GM19438 (cell line): Measurements from ENCODE around the gene HSPA2.

Source experiments
- ATAC-seq: cut with Tn5 transposase; IDR thresholded peaks from one replicate; pipeline ENCODE4 v1.9.1; 2021; ENCODE audit warnings: low read depth; ENCODE audit not compliant: unreplicated experiment

HSPA2 gene

DNA sequence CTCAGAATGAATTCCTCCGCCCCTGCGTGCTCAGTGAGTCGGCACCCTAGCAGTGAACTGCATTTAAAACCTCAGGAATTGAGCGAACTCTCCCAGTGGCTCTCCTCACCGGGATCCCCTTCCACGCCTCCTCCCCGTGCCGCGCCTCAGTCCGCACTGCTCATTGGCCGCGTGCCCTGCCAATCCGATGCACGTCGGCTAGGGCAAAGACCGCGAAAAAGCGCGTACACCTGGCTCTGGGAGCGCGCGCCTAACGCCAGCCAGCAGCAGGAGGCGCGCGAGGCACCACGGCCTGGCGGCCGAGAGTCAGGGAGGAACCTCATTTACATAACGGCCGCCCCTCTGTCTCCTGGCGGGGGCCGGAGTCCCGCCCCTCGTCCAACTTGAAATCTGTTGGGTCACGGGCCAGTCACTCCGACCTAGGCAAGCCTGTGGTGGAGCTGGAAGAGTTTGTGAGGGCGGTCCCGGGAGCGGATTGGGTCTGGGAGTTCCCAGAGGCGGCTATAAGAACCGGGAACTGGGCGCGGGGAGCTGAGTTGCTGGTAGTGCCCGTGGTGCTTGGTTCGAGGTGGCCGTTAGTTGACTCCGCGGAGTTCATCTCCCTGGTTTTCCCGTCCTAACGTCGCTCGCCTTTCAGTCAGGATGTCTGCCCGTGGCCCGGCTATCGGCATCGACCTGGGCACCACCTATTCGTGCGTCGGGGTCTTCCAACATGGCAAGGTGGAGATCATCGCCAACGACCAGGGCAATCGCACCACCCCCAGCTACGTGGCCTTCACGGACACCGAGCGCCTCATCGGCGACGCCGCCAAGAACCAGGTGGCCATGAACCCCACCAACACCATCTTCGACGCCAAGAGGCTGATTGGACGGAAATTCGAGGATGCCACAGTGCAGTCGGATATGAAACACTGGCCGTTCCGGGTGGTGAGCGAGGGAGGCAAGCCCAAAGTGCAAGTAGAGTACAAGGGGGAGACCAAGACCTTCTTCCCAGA is at the start of gene HSPA2:
TSS of gene HSPA2 (plus strand) at position 534 of the 995 bp plus-strand sequence. CDS start at position 643, 109 bp downstream.
- ATAC-seq: peak; percentile 95

DNA sequence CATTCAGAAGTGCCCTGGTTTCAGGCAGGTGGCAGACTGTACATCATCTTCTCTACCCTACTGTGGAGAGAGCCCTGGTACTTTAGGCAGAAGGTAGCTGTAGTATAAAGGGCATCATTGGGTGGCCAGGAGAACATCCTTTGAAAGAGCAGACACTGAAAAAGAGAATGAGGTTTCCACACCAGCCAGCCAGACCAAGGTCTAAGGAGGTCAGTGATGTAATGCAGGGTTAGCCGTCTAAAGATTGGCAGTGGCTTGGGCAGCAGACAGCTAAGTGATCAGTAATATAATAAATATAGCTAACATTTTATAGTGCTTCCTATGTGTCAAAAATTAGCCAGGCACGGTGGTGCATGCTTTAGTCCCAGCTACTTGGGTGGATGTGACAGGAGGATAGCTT is 48.9 kb upstream of the HSPA2 start:
- no peak for ATAC-seq

DNA sequence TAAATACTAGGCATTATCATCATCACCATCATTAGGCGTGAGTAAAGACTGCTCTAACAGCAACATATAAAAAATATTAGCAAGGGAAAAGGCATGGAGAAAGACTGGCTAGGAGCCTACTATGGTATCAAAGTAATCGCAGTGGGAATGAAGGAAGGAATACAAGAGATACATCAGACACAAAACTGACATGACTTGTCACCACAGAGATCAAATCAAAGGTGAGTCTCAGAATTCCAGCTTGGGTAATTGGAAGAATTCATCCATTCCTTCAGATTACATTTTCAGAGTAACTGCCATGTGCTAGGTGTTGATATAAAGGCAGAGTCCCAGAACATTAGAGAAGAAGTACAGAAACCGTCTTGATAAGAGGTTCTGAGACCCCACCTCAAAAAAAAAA is 47.1 kb upstream of the HSPA2 start:
- no peak for ATAC-seq

DNA sequence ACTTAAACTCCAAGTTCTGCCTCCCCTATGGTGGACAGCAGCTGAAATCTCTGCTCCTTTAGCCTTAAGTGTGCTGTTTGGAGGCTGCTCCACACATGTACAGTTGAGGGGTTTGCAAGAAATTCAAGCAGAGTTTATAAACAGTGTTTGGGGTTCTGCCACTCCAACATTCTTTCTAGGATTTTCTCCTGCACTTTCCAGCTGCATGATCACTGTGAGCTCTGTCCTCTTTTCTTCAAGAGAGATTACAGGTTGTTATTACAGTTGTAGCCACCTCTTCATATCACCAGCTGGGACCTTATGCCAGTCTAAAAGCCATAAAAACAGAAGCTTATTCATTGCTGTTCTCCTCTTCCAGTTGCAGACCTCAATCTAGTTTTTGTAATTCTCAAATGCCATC is 45.3 kb upstream of the HSPA2 start:
- no peak for ATAC-seq

DNA sequence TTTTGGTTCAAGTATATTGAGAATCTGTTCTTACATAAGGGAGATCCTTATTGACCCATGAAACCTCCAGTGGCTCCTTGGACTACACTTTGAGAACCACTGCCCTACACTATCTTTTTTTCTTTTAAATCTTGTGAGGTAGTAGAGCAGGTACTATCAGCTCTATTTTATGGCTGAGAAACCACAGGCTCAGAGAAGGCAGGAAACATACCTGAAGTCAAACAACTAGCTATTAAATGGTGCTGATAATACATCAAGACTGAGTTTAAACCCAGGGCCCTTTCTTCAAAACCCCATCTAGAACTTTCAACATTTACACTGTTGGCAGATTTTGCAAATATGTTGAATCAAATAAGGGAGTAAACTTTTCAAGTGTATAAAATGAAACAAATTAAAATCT is 43.8 kb upstream of the HSPA2 start:
- ATAC-seq: no peak

DNA sequence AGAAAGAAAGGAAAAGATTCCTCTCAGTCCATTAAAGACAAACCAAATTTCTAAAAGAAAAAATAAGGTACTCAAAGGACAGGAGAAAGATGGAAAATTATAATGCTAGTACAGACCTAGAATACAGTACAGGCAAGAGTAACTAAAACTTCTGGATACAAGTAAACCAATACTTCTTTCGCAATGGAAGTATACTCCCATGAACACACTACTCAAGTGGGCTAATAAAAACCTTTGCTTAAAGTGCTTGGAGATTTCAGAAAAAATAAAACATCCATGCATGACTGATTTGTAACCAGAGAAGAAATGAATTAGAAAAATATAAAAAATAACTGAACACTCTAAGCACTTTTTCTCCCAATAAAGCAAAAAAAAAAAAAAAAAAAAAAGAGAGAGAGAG is 40.5 kb upstream of the HSPA2 start:
- ATAC-seq: no peak

DNA sequence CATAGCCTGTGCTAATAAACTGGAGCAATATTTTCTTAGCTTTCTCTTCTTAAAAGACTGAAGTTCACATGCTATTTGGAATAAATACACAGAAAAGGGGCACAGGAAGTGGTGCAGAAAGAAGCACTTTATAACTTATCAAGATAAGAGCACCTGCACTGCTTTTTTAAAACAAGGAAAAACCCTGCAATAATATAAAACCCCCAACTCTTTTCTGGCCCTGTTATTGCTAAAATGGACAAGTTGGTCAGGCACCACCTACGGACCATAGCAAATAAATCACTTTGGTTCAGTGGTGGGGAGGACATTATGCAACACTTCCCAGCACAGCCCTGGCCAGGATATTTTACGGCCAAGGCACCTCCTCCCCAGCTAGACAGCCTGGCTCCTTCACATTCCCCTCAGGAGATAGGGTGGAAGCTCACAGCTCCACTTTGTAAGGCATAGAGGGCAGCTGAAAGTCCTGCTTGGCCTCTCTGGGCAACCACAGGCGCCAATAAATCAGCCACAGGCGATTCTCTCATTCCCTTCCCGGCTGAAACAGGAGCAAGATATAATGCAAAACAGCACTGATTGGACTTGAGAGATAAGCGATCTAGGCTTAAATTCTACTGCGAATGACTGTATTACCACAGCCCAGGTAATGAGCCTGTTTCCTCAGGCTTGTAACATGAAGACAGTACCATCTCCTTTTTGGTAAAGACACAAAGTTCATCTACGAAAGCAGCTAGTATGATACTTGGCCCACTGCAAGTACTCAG is 39.0 kb upstream of the HSPA2 start:
- ATAC-seq: no peak

DNA sequence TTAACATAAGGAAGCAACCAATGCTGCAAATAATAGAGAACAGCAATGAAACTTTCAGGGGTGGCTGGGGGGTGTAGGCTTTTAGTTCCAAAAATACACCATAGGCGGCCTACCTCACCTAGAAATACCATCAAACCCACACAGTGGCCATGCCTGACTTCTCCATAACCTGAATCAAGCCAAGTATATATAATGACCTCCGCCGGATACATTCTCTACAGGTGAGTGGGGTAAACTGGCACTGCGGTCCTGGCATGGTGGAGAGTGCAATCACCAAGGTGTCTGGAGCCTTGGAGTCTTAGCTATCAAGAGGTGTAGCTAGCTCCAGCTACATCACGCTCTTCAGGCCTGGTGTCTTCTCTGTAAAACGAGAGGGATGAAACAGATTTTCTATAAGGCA is 38.1 kb upstream of the HSPA2 start:
- ATAC-seq: no peak

DNA sequence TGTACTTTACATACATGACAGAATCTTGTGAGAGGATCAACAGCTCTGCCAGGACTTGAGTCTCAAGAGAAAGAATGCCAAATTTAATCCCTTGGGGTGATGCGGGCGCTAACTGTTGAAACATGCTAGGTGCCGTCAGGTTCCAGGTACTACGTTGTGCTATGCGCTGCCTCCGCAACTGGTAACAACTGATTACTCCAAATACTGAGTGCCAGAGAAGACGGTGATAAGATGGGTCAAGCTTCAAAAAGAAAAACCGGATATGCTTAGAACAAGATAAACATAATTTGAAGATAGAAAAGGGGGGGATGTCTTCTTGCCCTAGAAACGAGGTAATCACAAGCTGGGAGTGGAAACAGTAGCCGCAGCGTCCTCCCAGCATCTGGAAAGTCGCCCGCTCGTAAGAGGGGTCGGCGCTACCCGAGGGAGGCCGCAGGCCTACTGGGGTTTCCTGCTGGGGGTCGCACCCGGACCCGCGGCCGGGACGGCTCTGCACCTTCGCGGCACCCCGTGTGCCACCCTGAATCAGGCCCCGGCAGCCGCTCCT is 37.6 kb upstream of the HSPA2 start:
- no peak for ATAC-seq

DNA sequence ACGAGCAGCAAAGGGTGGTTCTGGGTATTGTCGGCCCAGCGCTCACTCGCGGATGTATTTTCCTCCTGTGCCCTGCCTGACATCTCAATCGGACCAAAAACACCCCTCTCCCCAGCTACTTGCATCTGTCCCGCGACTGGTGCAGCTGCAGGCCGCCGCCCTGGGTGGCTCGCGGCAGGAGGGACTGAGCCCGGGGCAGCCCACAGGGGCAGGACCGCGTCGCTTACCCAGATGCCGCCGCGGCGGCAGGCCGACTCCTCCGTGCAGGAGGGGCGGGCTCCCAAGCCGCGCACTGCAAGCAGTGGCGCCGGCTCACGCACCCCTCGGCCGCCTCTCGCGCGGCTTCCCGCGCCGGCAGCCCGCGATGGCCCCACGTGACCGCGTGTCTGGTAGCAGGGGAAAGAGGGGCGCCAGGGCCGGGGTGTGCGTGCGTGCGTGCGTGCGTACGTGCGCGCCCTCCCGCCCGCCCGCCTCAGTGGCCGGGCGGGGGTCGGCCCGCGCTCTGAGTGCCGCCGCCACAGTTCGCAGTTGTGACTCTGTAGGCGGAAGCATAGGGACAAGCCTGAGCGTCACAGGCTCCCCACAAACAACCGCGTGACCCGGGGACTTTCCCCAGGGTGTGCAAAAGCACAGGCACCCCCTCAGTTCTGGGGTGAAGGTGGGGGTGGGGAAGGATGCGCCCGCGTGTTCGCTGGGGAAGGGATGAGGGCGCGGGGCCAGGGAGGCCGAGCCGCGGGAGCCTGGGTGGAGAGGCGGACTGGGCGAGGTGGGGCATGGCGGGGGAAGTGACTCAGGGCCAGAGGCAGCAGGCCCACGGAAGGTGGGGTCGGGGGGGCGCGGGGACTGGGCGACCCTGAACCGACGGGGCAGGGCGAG is 36.9 kb upstream of the HSPA2 start, which contains the start of gene ZBTB25:
TSS of gene ZBTB25 (minus strand) at position 405 of the 876 bp plus-strand sequence. CDS start 13,305 bp downstream, outside the sequence.
- peak; percentile 56 for ATAC-seq

DNA sequence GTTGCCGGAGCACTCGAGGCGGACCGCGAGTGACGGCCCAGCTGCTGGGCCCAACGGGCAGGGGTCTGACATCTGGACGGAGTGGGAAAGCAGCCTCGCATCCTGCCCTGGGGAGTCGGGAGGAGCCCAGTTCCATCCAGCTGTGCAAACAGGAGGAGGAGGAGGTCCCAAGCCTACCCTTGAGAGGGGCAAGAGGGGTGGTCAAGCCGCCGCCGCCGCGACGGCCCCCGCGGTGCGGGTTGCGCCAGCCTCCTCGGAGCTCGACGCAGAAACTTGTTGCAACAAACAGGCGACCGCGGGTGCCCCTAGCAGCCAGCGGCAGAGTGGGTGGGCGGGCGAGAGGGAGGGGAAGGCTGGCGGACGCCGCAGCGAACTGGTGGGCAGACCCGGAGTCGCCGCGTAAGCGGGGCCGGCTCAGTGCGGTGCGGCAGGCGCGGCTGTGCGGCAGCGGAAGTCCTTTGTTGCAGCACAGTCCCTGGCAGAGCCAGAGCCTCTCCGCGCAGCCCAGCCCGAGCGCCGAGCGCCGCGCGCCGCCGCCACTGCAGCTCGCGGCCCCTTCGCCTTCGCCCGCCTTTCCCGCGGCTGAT is 36.1 kb upstream of the HSPA2 start, which contains the start of gene ZBTB1:
TSS of gene ZBTB1 (plus strand) at position 461 of the 587 bp plus-strand sequence. CDS start 16,735 bp downstream, outside the sequence.
- peak; percentile 18 for ATAC-seq

DNA sequence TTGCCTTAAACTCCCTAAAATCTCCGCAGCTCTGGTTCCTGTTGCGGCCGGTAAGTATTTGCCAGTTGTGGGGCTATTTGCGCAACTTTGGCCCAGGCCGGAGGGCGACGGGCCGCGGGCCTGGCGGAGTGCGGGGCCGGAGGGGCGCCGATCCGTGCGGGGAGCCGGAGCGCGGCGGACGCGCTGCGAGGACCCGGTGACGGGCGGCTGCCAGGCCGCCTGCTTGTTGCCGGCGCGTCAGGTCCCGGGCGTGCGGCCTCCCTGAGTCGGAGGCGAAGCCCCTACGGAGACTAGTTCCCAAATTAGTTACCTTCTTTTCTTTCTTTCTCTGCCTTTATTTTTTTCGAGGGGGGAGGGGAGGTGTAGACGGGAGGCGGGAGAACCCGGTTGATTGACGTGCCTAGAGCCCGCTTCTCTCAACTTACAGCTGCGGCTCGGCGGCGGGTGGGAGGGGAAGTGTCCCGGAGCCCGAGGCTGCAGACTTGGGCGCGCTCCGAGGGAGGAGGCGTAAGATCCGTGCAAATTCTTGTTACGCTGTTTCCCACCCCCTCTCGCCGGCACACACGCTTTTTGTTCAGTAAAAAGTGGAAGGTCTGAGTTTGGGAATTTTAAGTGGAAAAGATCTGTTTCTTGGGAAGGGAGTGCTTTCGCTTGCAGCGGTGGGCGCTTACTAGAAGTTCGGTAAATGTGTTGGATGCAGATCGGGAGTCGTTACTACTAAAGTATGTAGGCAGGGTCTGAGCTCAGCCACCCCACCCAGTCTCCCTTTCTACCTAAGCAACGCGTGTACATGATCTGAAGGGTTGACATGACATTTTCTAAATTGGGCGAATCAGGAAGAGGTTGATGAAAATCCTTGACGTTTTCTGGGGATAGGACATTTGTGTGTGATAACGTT is 35.4 kb upstream of the HSPA2 start:
- peak; percentile 20 for ATAC-seq

DNA sequence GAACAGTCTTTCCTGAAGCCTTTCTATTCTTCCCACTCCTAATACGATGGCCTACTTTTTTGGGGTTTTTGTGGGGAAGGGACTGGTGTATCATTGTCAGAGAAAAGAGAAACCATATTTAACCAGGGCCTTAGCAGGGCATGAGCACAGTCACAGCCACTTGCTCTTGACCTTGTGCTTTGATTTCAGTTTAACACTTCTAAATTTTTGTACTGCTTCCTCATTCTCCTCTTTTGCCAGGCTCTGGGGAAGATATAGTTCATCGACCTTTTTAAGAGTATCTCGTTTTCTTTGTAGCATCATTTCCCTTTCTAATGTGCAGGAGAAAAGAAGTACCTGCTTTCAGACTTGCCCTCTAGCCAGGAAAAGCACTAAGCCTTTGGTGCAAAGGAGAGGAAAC is 33.8 kb upstream of the HSPA2 start:
- no peak for ATAC-seq

DNA sequence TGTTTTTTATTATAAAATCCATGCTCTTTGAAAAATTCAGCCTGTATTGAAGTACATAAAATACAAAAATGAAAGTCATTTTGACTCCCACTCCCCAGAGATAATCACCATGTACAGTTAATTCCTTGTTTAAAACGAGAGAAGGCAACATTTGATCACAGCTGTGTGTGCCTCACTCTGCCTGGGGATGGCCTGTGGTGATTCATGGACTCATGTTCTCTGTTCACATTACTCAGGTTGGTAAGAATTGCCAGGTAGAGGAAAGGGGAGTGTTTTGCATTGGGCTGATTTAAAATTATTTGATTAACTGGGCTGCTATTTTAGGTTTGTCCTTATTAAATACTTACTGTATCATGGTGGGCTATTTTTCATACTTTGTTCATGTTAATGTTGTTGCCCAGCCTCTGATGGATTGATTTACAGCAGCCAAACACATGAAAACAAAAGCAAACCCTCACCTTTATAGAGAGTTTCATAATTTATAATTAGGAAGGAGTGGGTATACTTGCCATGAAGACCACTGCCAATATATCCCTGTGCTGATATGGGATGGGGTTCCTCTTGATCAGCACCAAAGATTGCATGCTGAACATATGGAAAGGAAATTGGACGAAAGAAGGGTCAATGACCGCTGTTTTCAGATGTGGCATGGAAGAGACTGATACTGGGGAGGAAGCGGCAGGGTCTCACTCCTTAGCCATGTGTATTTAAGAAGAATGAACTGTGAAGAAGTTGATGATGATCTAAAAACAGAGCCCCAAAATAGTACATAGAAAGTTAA is 33.0 kb upstream of the HSPA2 start:
- no peak for ATAC-seq

DNA sequence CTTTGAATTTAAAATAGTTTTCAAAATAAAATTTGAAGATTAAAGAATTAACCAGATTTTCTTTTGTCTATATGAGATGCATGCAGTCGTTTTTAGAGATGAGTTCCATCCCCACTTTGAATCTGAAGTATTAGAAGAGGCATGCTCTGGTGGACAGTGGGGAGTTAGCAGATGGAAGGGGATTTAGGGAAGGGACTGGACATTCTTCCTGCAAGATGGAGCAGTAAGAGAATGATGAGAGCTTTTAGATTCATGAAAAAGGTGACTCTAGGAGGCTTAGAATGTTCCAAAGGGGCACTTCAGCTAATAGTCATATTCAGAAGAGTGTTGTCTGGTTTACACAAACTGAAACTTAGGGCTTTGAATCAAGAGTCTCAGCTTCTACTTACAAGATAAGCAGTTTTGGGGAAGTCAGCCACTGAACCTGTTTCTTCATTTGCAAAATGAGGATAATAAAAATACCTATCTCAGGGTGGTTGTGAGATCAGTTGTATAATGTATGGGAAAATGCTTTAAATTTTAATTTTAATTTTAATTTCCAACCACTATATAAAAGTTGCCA is 32.2 kb upstream of the HSPA2 start:
- no peak for ATAC-seq

DNA sequence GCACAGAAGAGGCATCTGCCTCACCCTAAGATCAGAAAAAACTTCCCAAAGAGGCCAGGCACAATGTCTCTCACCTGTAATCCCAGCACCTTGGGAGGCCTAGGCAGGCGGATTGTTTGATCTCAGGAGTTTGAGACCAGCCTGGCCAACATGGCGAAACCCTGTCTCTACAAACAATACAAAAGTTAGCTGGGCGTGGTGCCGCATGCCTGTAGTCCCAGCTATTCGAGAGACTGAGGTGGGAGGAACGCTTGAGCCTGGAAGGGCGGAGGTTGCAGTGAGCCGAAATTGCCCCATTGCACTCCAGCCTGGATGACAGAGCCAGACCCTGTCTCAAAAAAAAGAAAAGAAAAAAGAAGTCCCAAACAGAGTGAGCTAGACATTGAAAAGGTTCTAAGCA is 31.5 kb upstream of the HSPA2 start:
- no peak for ATAC-seq

DNA sequence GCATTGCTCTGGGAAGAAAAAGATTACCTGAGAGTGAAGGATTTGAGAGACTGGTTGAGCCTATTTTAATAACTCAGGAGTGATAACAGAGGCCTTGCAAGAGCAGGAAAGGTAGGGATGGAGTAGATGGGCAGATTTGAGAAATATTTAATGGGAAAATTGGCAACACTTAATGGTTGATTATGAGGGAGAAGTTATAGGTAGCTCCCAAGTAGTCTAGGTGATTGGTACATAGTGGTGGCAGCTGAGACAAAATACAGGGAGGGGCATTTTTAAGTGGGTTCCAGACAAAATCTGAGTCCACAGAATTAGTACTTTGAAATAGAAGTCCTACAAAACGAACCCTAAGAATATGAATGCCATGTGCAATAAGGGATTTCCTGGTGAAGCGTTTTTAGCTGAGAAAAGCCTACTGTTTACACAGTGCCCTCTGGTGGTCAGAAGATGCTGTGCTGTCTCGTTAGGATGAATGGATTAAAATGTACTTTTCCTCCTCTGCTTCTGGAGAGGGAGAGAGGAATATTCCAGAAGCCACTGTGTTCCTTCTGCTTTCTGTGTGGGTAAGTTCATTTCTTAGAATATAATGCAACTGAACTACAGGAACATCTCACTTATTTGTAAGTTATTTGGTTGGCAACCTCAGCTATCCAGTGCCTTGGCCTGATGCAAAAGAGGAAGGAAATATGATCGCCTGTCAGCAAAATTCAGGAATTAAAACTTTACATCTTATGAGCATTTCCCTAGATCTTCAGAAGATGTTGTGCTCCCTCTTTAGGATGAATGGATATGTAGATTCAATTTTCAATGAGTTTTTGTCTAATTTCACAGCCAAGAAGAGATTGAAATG is 29.5 kb upstream of the HSPA2 start:
- no peak for ATAC-seq
